Measurements from ENCODE around the gene FOXB1. TPM values are rescaled to one million over a fixed set of nuclear protein-coding genes. Genes with fewer than 3 reads are reported as not detected.

The FOXB1 gene
- total RNA-seq, 4 donors from 2014 or later = not detected

GRCh38 chr15:60039316-60039715 lies 35.2 kb downstream of the FOXB1 start:
- intact Hi-C loops (cut with DNase I) = no loop called here
- DNase-seq = no peak
- H3K27ac ChIP-seq = no peak overlapping the region
- H3K4me1 ChIP-seq = no peaks in the 10 kb centered on the region
- H3K9me3 ChIP-seq = no peaks in the 10 kb centered on the region
- H3K27me3 ChIP-seq = no peaks in the 10 kb centered on the region
- no peaks in the 10 kb centered on the region for H3K36me3 ChIP-seq
- 83 to 89% methylated on average over 2 to 3 of the region's 3 CpGs for WGBS, 2 donors
- no peak for TF ChIP-seq POLR2A (IDR thresholded peaks at IDR 0.05)
- TF ChIP-seq CTCF (IDR thresholded peaks at IDR 0.05) = no peak
- no peak overlapping the region for H3K4me3 ChIP-seq (replicated peaks in 1 of 3)

- H3K27me3 ChIP-seq = no peaks in the 10 kb centered on the region
- no peak for DNase-seq
- intact Hi-C loops (cut with DNase I) = no loop called here
- no peaks in the 10 kb centered on the region for H3K4me1 ChIP-seq
- no peaks in the 10 kb centered on the region for H3K9me3 ChIP-seq
- 92 to 95% methylated on average over 8 of the region's 8 CpGs for WGBS, 2 donors
- H3K4me3 ChIP-seq (replicated peaks in 1 of 3) = no peak overlapping the region
- no peak overlapping the region for H3K27ac ChIP-seq
- TF ChIP-seq POLR2A (IDR thresholded peaks at IDR 0.05) = no peak
- TF ChIP-seq CTCF (IDR thresholded peaks at IDR 0.05) = no peak
- H3K36me3 ChIP-seq = no peaks in the 10 kb centered on the region
These were observed 39.8 kb downstream of the FOXB1 start for GRCh38 chr15:60043744-60044435.

- H3K27me3 ChIP-seq = no peaks in the 10 kb centered on the region
- H3K4me3 ChIP-seq (replicated peaks in 1 of 3) = no peak overlapping the region
- no peak overlapping the region for H3K27ac ChIP-seq
- TF ChIP-seq CTCF (IDR thresholded peaks at IDR 0.05) (no peak), POLR2A (IDR thresholded peaks at IDR 0.05) (no peak)
- H3K36me3 ChIP-seq = no peaks in the 10 kb centered on the region
- WGBS, 2 donors = 58 to 64% methylated on average over 5 of the region's 5 CpGs
- intact Hi-C loops (cut with DNase I) = no loop called here
- H3K4me1 ChIP-seq = no peaks in the 10 kb centered on the region
- no peak for DNase-seq
- H3K9me3 ChIP-seq = no peaks in the 10 kb centered on the region
These were observed 40.6 kb downstream of the FOXB1 start for GRCh38 chr15:60044636-60045270.

- DNase-seq = no peak
- Histone ChIP-seq H3K27me3 (no peaks in the 10 kb centered on the region), H3K4me1 (no peaks in the 10 kb centered on the region), H3K36me3 (no peaks in the 10 kb centered on the region), H3K4me3 (replicated peaks in 1 of 3) (no peak overlapping the region), H3K27ac (no peak overlapping the region), H3K9me3 (no peaks in the 10 kb centered on the region)
- no peak for TF ChIP-seq CTCF (IDR thresholded peaks at IDR 0.05)
- no peak for TF ChIP-seq POLR2A (IDR thresholded peaks at IDR 0.05)
- intact Hi-C loops (cut with DNase I) = no loop called here
- 71 to 75% methylated on average over 1 of the region's 1 CpG for WGBS, 2 donors
These were observed 43.6 kb downstream of the FOXB1 start for GRCh38 chr15:60047701-60048100.

GRCh38 chr15:60049948-60050347 lies 45.8 kb downstream of the FOXB1 start:
- intact Hi-C loops (cut with DNase I) = no loop called here
- no peak overlapping the region for H3K4me3 ChIP-seq (replicated peaks in 1 of 3)
- H3K4me1 ChIP-seq = no peaks in the 10 kb centered on the region
- WGBS, 2 donors = 93 to 95% methylated on average over 1 of the region's 1 CpG
- H3K27me3 ChIP-seq = no peaks in the 10 kb centered on the region
- no peak for DNase-seq
- no peaks in the 10 kb centered on the region for H3K36me3 ChIP-seq
- TF ChIP-seq CTCF (IDR thresholded peaks at IDR 0.05) (no peak), POLR2A (IDR thresholded peaks at IDR 0.05) (no peak)
- no peaks in the 10 kb centered on the region for H3K9me3 ChIP-seq
- no peak overlapping the region for H3K27ac ChIP-seq

Data from thyroid gland (tissue), 4 donors.